ENCODE measurements around the gene NEBL.

- TF ChIP-seq GATA2 (IDR thresholded peaks at IDR 0.05; ENCODE audit: low read depth, low read length) (no peak), GATA3 (IDR thresholded peaks at IDR 0.05; ENCODE audit: low read depth, low read length) (no peak)
These were observed 19.6 kb downstream of the NEBL start for GRCh38 chr10:20877554-20877953.
